ENCODE results near the gene UGGT2. TPM values are rescaled to one million over a fixed set of nuclear protein-coding genes. Genes with fewer than 3 reads are reported as not detected.

UGGT2 gene
- total and polyA plus RNA-seq, 9 of the 15 experiments (the other 6 are each of a cell fraction or from before 2014, with no cell fraction given): 3.5 to 24.5 (median 18.3) TPM

- TF ChIP-seq ATF1 (CRISPR knock-in tag; IDR thresholded peaks at IDR 0.05): no peak
- no peak for TF ChIP-seq ATF1 (tag; IDR thresholded peaks at IDR 0.05)
- no peak for TF ChIP-seq PURB (CRISPR knock-in tag; IDR thresholded peaks at IDR 0.05; ENCODE audit: low read depth)
- no peak for TF ChIP-seq XRCC4 (IDR thresholded peaks at IDR 0.05; ENCODE audit: extremely low read depth, insufficient read depth, insufficient read length)
- no peak for TF ChIP-seq ZSCAN32 (CRISPR knock-in tag; IDR thresholded peaks at IDR 0.05)
- no peak for TF ChIP-seq FOXK2 (conservative IDR thresholded peaks at IDR 0.05 in 1 of 2, IDR thresholded peaks at IDR 0.05 in 1 of 2; ENCODE audit: low read depth in 2 of 2)
- TF ChIP-seq ILK (tag; IDR thresholded peaks at IDR 0.05; ENCODE audit: borderline replicate concordance, low read depth): no peak
- TF ChIP-seq ZNF79 (CRISPR knock-in tag; IDR thresholded peaks at IDR 0.05; ENCODE audit: low read depth): no peak
These were observed 33.5 kb upstream of the UGGT2 start (continued) for GRCh38 chr13:96086736-96087135.

- H3K4me2 ChIP-seq (ENCODE audit: insufficient read depth, low read length): no peak overlapping the region
- in situ Hi-C loops (cut with MboI) (no loop called here), intact Hi-C loops (cut with micrococcal nuclease) (no loop called here)
- H4K20me1 ChIP-seq (replicated peaks; ENCODE audit: control insufficient read depth, insufficient read depth, low read length): no peaks in the 10 kb centered on the region
- DNase-seq (ENCODE audit: extremely low read depth in 1 of 4, low spot score in 3 of 4): no peak
- H3K27me3 ChIP-seq (ENCODE audit: control insufficient read depth in 2 of 2, insufficient read depth in 2 of 2, low read length in 2 of 2): no peaks in the 10 kb centered on the region; a peak in 3 of 5 replicates
- POLR2A ChIA-PET: no interaction called here
- H3K4me3 ChIP-seq: no peak overlapping the region
- no TSS peak for BruUV-seq (replicated peaks)
- no peak overlapping the region for H2AFZ ChIP-seq (ENCODE audit: low read depth, low read length)
- H3K9me3 ChIP-seq (replicated peaks; ENCODE audit: control insufficient read depth, insufficient read depth, low read depth, low read length): no peaks in the 10 kb centered on the region
- no peak for ATAC-seq
- H3K79me2 ChIP-seq (ENCODE audit: control insufficient read depth, insufficient read depth, low read length): no peaks in the 10 kb centered on the region
- H3K9me1 ChIP-seq (ENCODE audit: control insufficient read depth, insufficient read depth, low read length): no peaks in the 10 kb centered on the region
- H3K9ac ChIP-seq (ENCODE audit: insufficient read depth in 1 of 2, low read depth in 2 of 2, low read length in 2 of 2): no peak overlapping the region
- no peak overlapping the region for H3K27ac ChIP-seq (ENCODE audit: extremely low read depth, low read depth, low read length)
- no peaks in the 10 kb centered on the region for H3K36me3 ChIP-seq (ENCODE audit: control insufficient read depth, insufficient read depth, low read length)
- H3K4me1 ChIP-seq (replicated peaks in 1 of 2; ENCODE audit: control insufficient read depth in 2 of 2, insufficient read depth in 2 of 2, low read length in 2 of 2): no peaks in the 10 kb centered on the region
- no peak for FAIRE-seq
- CTCF ChIA-PET (ENCODE audit: low intra/inter-chr PET ratio): no interaction called here
- TF ChIP-seq ZNF41 (CRISPR knock-in tag; conservative IDR thresholded peaks at IDR 0.05): no peak
- no peak for TF ChIP-seq ZZZ3 (IDR thresholded peaks at IDR 0.05)
- TF ChIP-seq ATF4 (CRISPR knock-in tag; IDR thresholded peaks at IDR 0.05): no peak
- TF ChIP-seq BCOR (IDR thresholded peaks at IDR 0.05): no peak
- TF ChIP-seq CUX1 (CRISPR knock-in tag; IDR thresholded peaks at IDR 0.05): no peak
- TF ChIP-seq PHF21A (IDR thresholded peaks at IDR 0.05; ENCODE audit: borderline replicate concordance, low read depth): no peak
- TF ChIP-seq RBM34 (IDR thresholded peaks at IDR 0.05; ENCODE audit: borderline replicate concordance, insufficient read depth, low read length): no peak
- TF ChIP-seq EP300 (IDR thresholded peaks at IDR 0.05; ENCODE audit: low read length): no peak
- no peak for TF ChIP-seq EGR1 (conservative IDR thresholded peaks at IDR 0.05)
- TF ChIP-seq, protein P1, sequence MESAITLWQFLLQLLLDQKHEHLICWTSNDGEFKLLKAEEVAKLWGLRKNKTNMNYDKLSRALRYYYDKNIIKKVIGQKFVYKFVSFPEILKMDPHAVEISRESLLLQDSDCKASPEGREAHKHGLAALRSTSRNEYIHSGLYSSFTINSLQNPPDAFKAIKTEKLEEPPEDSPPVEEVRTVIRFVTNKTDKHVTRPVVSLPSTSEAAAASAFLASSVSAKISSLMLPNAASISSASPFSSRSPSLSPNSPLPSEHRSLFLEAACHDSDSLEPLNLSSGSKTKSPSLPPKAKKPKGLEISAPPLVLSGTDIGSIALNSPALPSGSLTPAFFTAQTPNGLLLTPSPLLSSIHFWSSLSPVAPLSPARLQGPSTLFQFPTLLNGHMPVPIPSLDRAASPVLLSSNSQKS (CRISPR knock-in tag; IDR thresholded peaks at IDR 0.05): no peak
- TF ChIP-seq ZSCAN32 (CRISPR knock-in tag; IDR thresholded peaks at IDR 0.05): no peak
These were observed 29.4 kb upstream of the UGGT2 start for GRCh38 chr13:96082640-96083039.
